Measurements from ENCODE around the gene HRH3. TPM values are rescaled to one million over a fixed set of nuclear protein-coding genes. Genes with fewer than 3 reads are reported as not detected.

HRH3 gene
- total RNA-seq, 1 donor from 2014 or later, result not detected

- no peak for DNase-seq
These were observed 4.8 kb downstream of the HRH3 start for GRCh38 chr20:62215020-62215990.

GRCh38 chr20:62214067-62214466, 6.0 kb downstream of the HRH3 start:
- DNase-seq, result no peak

- no peak for DNase-seq
These were observed 7.8 kb downstream of the HRH3 start for GRCh38 chr20:62212299-62212698.

- no peak for DNase-seq
These were observed 8.2 kb downstream of the HRH3 start for GRCh38 chr20:62211769-62212288.

- DNase-seq, result no peak
These were observed 8.9 kb downstream of the HRH3 start for GRCh38 chr20:62211216-62211615.

GRCh38 chr20:62210496-62210855, 9.6 kb downstream of the HRH3 start:
- peak; percentile 14 for DNase-seq

GRCh38 chr20:62209850-62210495, 10.1 kb downstream of the HRH3 start:
- DNase-seq, result no peak

GRCh38 chr20:62208795-62209755, 11.0 kb downstream of the HRH3 start:
- DNase-seq, result peak; percentile 50

GRCh38 chr20:62208061-62208794, 11.8 kb downstream of the HRH3 start:
- no peak for DNase-seq

- no peak for DNase-seq
These were observed 13.7 kb downstream of the HRH3 start for GRCh38 chr20:62206388-62206775.

GRCh38 chr20:62205618-62206387, 14.3 kb downstream of the HRH3 start:
- no peak for DNase-seq

GRCh38 chr20:62203378-62204030, 16.6 kb downstream of the HRH3 start:
- peak; percentile 58 for DNase-seq

GRCh38 chr20:62202676-62203377, 17.3 kb downstream of the HRH3 start:
- no peak for DNase-seq

GRCh38 chr20:62202083-62202395, 18.0 kb downstream of the HRH3 start:
- no peak for DNase-seq

- DNase-seq, result peak; percentile 71
These were observed 18.6 kb downstream of the HRH3 start for GRCh38 chr20:62201173-62202082.

- DNase-seq, result no peak
These were observed 19.4 kb downstream of the HRH3 start for GRCh38 chr20:62200491-62201172.

GRCh38 chr20:62198931-62199330, 21.1 kb downstream of the HRH3 start:
- no peak for DNase-seq

GRCh38 chr20:62198496-62198895, 21.6 kb downstream of the HRH3 start:
- no peak for DNase-seq

Measured in dermis blood vessel endothelial cell (primary cell).